SU-DHL-6 (cell line): Measurements from ENCODE around the gene BICD1.

ENCODE experiments used
- H2AFZ ChIP-seq: fragments of 200-600 bp; sonication (generic); 2 replicates; pipeline ENCODE4 v1.6.1; 2014; ENCODE audit warnings: low read depth, mild to moderate bottlenecking, moderate library complexity, mixed read lengths, antibody characterized with exemption, low read length; ENCODE audit not compliant: severe bottlenecking
- H3F3A ChIP-seq: fragments of 200-600 bp; shearing (Covaris generic); 2 replicates; pipeline ENCODE4 v1.6.0; 2016; ENCODE audit warnings: antibody characterized with exemption, mild to moderate bottlenecking; ENCODE audit not compliant: insufficient read depth
- H3K27ac ChIP-seq: fragments of 200-600 bp; sonication (generic); 2 replicates; pipeline ENCODE4 v1.5.1; 2016; ENCODE audit warnings: low read depth, mild to moderate bottlenecking, low read length, moderate library complexity, mixed read lengths
- H3K27me3 ChIP-seq: fragments of 200-600 bp; sonication (generic), shearing (Covaris generic); 2 replicates; pipeline ENCODE4 v1.6.0; 2014; ENCODE audit warnings: mild to moderate bottlenecking, low read length
- H3K36me3 ChIP-seq: fragments of 200-600 bp; sonication (generic); 2 replicates; pipeline ENCODE4 v1.6.1; 2014; ENCODE audit warnings: mild to moderate bottlenecking, low read length, mixed read lengths
- H3K4me2 ChIP-seq: fragments of 300-600, 200-600 bp; shearing (Covaris generic), sonication (generic); 2 replicates; pipeline ENCODE4 v1.6.0; 2014; ENCODE audit warnings: low read length, low read depth, mild to moderate bottlenecking; ENCODE audit not compliant: poor library complexity, severe bottlenecking
- H3K4me3 ChIP-seq: fragments of 200-600 bp; sonication (generic); 2 replicates; pipeline ENCODE4 v1.5.1; 2014; ENCODE audit warnings: antibody characterized with exemption, low read length, mild to moderate bottlenecking, mixed read lengths; ENCODE audit not compliant: insufficient read depth, poor library complexity, severe bottlenecking
- H3K79me2 ChIP-seq: fragments of 200-600 bp; sonication (generic); 2 replicates; pipeline ENCODE4 v1.6.1; 2014; ENCODE audit warnings: mild to moderate bottlenecking, low read length, moderate library complexity; ENCODE audit not compliant: insufficient read depth
- H3K9ac ChIP-seq: fragments of 200-600 bp; sonication (generic); 2 replicates; pipeline ENCODE4 v1.7.0; 2014; ENCODE audit warnings: mild to moderate bottlenecking, low read length
- H3K9me2 ChIP-seq: fragments of 200-600 bp; sonication (generic); replicated peaks from 2 replicates; pipeline ENCODE4 v1.6.1; 2014; ENCODE audit warnings: low read length; ENCODE audit not compliant: insufficient read depth
- H3K9me3 ChIP-seq: fragments of 200-600 bp; sonication (generic); 2 replicates; pipeline ENCODE4 v1.6.1; 2014; ENCODE audit warnings: low read length, mixed read lengths; ENCODE audit not compliant: insufficient read depth
- H4K20me1 ChIP-seq: fragments of 200-600 bp; sonication (generic); 2 replicates; pipeline ENCODE4 v1.6.1; 2014; ENCODE audit warnings: low read depth, mild to moderate bottlenecking, antibody characterized with exemption, low read length, moderate library complexity, mixed read lengths
- CTCF ChIP-seq: fragments of 200-600 bp; sonication (generic); IDR thresholded peaks from one replicate; pipeline ENCODE4 v1.5.1; 2017; ENCODE audit warnings: antibody characterized with exemption, mild to moderate bottlenecking, low read length, moderate library complexity; ENCODE audit not compliant: insufficient read depth, poor library complexity, severe bottlenecking
- EZH2phosphoT487 ChIP-seq: fragments of 200-600 bp; sonication (generic), shearing (Covaris generic); conservative IDR thresholded peaks from 2 replicates; pipeline ENCODE4 v1.6.1; 2018; ENCODE audit warnings: mild to moderate bottlenecking, antibody characterized with exemption, low read length, moderate library complexity, mixed read lengths

The BICD1 gene

GRCh38 chr12:32208355-32208754, 101.7 kb downstream of the BICD1 start:
- TF ChIP-seq CTCF, result no peak
- TF ChIP-seq EZH2phosphoT487, result no peak
- Histone ChIP-seq H3K27me3 (no peaks in the 10 kb centered on the region), H3K36me3 (peaks cover 5% of the 10 kb centered on the region; the same call in 1 of the 2 replicates), H3K9me3 (no peaks in the 10 kb centered on the region), H3K9ac (no peak overlapping the region), H4K20me1 (no peaks in the 10 kb centered on the region), H3F3A (peaks cover 5% of the 10 kb centered on the region; the same call in 1 of the 2 replicates), H3K4me3 (no peak overlapping the region), H3K79me2 (0 out of 2 replicates have a peak, but pooled peaks cover 10% of the 10 kb centered on the region), H3K27ac (no peak overlapping the region), H3K4me2 (no peak overlapping the region), H2AFZ (no peak overlapping the region), H3K9me2 (no peaks in the 10 kb centered on the region)

- Histone ChIP-seq H3K79me2 (peaks cover 16% of the 10 kb centered on the region; the same call in 1 of the 2 replicates), H3K36me3 (peaks cover 2% of the 10 kb centered on the region; the same call in 1 of the 2 replicates), H3F3A (peaks cover 5% of the 10 kb centered on the region; the same call in 1 of the 2 replicates), H4K20me1 (no peaks in the 10 kb centered on the region), H3K27me3 (no peaks in the 10 kb centered on the region), H2AFZ (no peak overlapping the region), H3K4me2 (no peak overlapping the region), H3K9me3 (no peaks in the 10 kb centered on the region), H3K9me2 (no peaks in the 10 kb centered on the region), H3K27ac (no peak overlapping the region; the same call in 1 of the 2 replicates), H3K9ac (no peak overlapping the region), H3K4me3 (no peak overlapping the region)
- TF ChIP-seq EZH2phosphoT487 (no peak), CTCF (no peak)
Observed at GRCh38 chr12:32211066-32211899, 104.6 kb downstream of the BICD1 start.

- H3K4me3 ChIP-seq, result no peak overlapping the region
- H3K36me3 ChIP-seq, result peaks cover 6% of the 10 kb centered on the region
- TF ChIP-seq CTCF (no peak), EZH2phosphoT487 (no peak)
- no peaks in the 10 kb centered on the region for H3K9me3 ChIP-seq
- no peak overlapping the region for H3K4me2 ChIP-seq
- H2AFZ ChIP-seq, result no peak overlapping the region
- peaks cover 16% of the 10 kb centered on the region; the same call in 1 of the 2 replicates for H3K79me2 ChIP-seq
- no peak overlapping the region for H3K9ac ChIP-seq
- no peaks in the 10 kb centered on the region for H4K20me1 ChIP-seq
- H3F3A ChIP-seq, result peaks cover 5% of the 10 kb centered on the region; the same call in 1 of the 2 replicates
- H3K27ac ChIP-seq, result no peak overlapping the region
- no peaks in the 10 kb centered on the region for H3K27me3 ChIP-seq
- H3K9me2 ChIP-seq, result no peaks in the 10 kb centered on the region
Observed at GRCh38 chr12:32211900-32212156, 105.2 kb downstream of the BICD1 start.
